ENCODE results near the gene DIDO1. TPM values are rescaled to one million over a fixed set of nuclear protein-coding genes. Genes with fewer than 3 reads are reported as not detected.

The DIDO1 gene
- total RNA-seq, 2 experiments from 2014 or later, result 65.1 to 70.6 TPM

- Histone ChIP-seq H3K4me3 (ENCODE audit: low read depth, low read length, poor library complexity, severe bottlenecking) (no peak overlapping the region), H3K36me3 (ENCODE audit: insufficient read depth, low read length) (no peaks in the 10 kb centered on the region), H4K20me1 (ENCODE audit: insufficient read depth, low read length) (no peaks in the 10 kb centered on the region), H3K79me2 (ENCODE audit: insufficient read depth, low read depth, low read length) (no peaks in the 10 kb centered on the region), H3K27ac (ENCODE audit: low read depth, low read length, poor library complexity, severe bottlenecking) (no peak overlapping the region), H3K4me1 (ENCODE audit: insufficient read depth, low read length, poor library complexity, severe bottlenecking) (no peaks in the 10 kb centered on the region), H3K9me2 (ENCODE audit: insufficient read depth, low read length) (no peaks in the 10 kb centered on the region), H3K9me3 (ENCODE audit: low read length) (no peaks in the 10 kb centered on the region), H2AFZ (ENCODE audit: low read length) (no peak overlapping the region), H3K4me2 (ENCODE audit: low read length) (no peak overlapping the region)
- no peak for TF ChIP-seq EZH2phosphoT487 (IDR thresholded peaks at IDR 0.05; ENCODE audit: borderline replicate concordance, low read depth, low read length)
- TF ChIP-seq CTCF (conservative IDR thresholded peaks at IDR 0.05; ENCODE audit: low read length), result no peak
- intact Hi-C loops (cut with micrococcal nuclease; ENCODE audit: unreplicated experiment), result no loop called here
- DNase-seq (ENCODE audit: low spot score), result no peak
- ChIA-PET POLR2A (no interaction called here), CTCF (ENCODE audit: unreplicated experiment) (no interaction called here)
- no TSS peak for BruUV-seq (replicated peaks)
These were observed 36.7 kb upstream of the DIDO1 start for GRCh38 chr20:62962891-62963613.

GRCh38 chr20:62962221-62962879 lies 36.0 kb upstream of the DIDO1 start:
- ChIA-PET POLR2A (no interaction called here), CTCF (ENCODE audit: unreplicated experiment) (no interaction called here)
- Histone ChIP-seq H3K4me2 (ENCODE audit: low read length) (no peak overlapping the region), H3K36me3 (ENCODE audit: insufficient read depth, low read length) (no peaks in the 10 kb centered on the region), H4K20me1 (ENCODE audit: insufficient read depth, low read length) (no peaks in the 10 kb centered on the region), H2AFZ (ENCODE audit: low read length) (no peak overlapping the region), H3K27ac (ENCODE audit: low read depth, low read length, poor library complexity, severe bottlenecking) (no peak overlapping the region), H3K4me3 (ENCODE audit: low read depth, low read length, poor library complexity, severe bottlenecking) (no peak overlapping the region), H3K79me2 (ENCODE audit: insufficient read depth, low read depth, low read length) (no peaks in the 10 kb centered on the region), H3K9me2 (ENCODE audit: insufficient read depth, low read length) (no peaks in the 10 kb centered on the region), H3K4me1 (ENCODE audit: insufficient read depth, low read length, poor library complexity, severe bottlenecking) (no peaks in the 10 kb centered on the region), H3K9me3 (ENCODE audit: low read length) (no peaks in the 10 kb centered on the region)
- BruUV-seq (replicated peaks), result no TSS peak
- TF ChIP-seq EZH2phosphoT487 (IDR thresholded peaks at IDR 0.05; ENCODE audit: borderline replicate concordance, low read depth, low read length) (no peak), CTCF (conservative IDR thresholded peaks at IDR 0.05; ENCODE audit: low read length) (no peak)
- intact Hi-C loops (cut with micrococcal nuclease; ENCODE audit: unreplicated experiment), result no loop called here
- no peak for DNase-seq (ENCODE audit: low spot score)

GRCh38 chr20:62961799-62962198 lies 35.5 kb upstream of the DIDO1 start:
- no peak for DNase-seq (ENCODE audit: low spot score)
- TF ChIP-seq CTCF (conservative IDR thresholded peaks at IDR 0.05; ENCODE audit: low read length) (no peak), EZH2phosphoT487 (IDR thresholded peaks at IDR 0.05; ENCODE audit: borderline replicate concordance, low read depth, low read length) (no peak)
- H3K4me3 ChIP-seq (ENCODE audit: low read depth, low read length, poor library complexity, severe bottlenecking), result no peak overlapping the region
- no peaks in the 10 kb centered on the region for H3K36me3 ChIP-seq (ENCODE audit: insufficient read depth, low read length)
- H4K20me1 ChIP-seq (ENCODE audit: insufficient read depth, low read length), result no peaks in the 10 kb centered on the region
- POLR2A ChIA-PET, result no interaction called here
- no peaks in the 10 kb centered on the region for H3K9me2 ChIP-seq (ENCODE audit: insufficient read depth, low read length)
- H3K4me2 ChIP-seq (ENCODE audit: low read length), result no peak overlapping the region
- CTCF ChIA-PET (ENCODE audit: unreplicated experiment), result interaction anchor here (0.6 kb wide), 1 partner anchor 156 kb away, joined by 3 read pairs; no protein-coding TSS in a partner anchor
- no peaks in the 10 kb centered on the region for H3K79me2 ChIP-seq (ENCODE audit: insufficient read depth, low read depth, low read length)
- intact Hi-C loops (cut with micrococcal nuclease; ENCODE audit: unreplicated experiment), result no loop called here
- H3K4me1 ChIP-seq (ENCODE audit: insufficient read depth, low read length, poor library complexity, severe bottlenecking), result no peaks in the 10 kb centered on the region
- H3K27ac ChIP-seq (ENCODE audit: low read depth, low read length, poor library complexity, severe bottlenecking), result no peak overlapping the region
- BruUV-seq (replicated peaks), result no TSS peak
- no peak overlapping the region for H2AFZ ChIP-seq (ENCODE audit: low read length)
- no peaks in the 10 kb centered on the region for H3K9me3 ChIP-seq (ENCODE audit: low read length)
